DMS79 treated with DMSO at 0.1 percent for 48 hours (cell line): Measurements from ENCODE around the gene COL17A1.

ENCODE experiments used
- DNase-seq: peaks from one replicate; lab custom pipeline; 2025; lab: John Stamatoyannopoulos, UW

Gene COL17A1

GRCh38 chr10:104032144-104032775, 53.4 kb downstream of the COL17A1 start:
- no peak for DNase-seq

GRCh38 chr10:104031631-104032030, 54.0 kb downstream of the COL17A1 start:
- no peak for DNase-seq

GRCh38 chr10:104029521-104029860, 56.2 kb downstream of the COL17A1 start:
- no peak for DNase-seq

GRCh38 chr10:104028823-104029520, 56.7 kb downstream of the COL17A1 start:
- DNase-seq: no peak

- DNase-seq: no peak
Measured at GRCh38 chr10:104028146-104028545, 57.5 kb downstream of the COL17A1 start.

- no peak for DNase-seq
Measured at GRCh38 chr10:104026762-104027161, 58.9 kb downstream of the COL17A1 start.

- no peak for DNase-seq
Measured at GRCh38 chr10:104025524-104025923, 60.2 kb downstream of the COL17A1 start.

- no peak for DNase-seq
Measured at GRCh38 chr10:104022026-104022425, 63.7 kb downstream of the COL17A1 start.

GRCh38 chr10:104021246-104021645, 64.4 kb downstream of the COL17A1 start:
- DNase-seq: no peak

GRCh38 chr10:104020020-104020419, 65.7 kb downstream of the COL17A1 start:
- DNase-seq: no peak

GRCh38 chr10:104018471-104018870, 67.2 kb downstream of the COL17A1 start:
- no peak for DNase-seq

- no peak for DNase-seq
Measured at GRCh38 chr10:104016661-104017060, 69.0 kb downstream of the COL17A1 start.

GRCh38 chr10:104014176-104014575, 71.5 kb downstream of the COL17A1 start:
- DNase-seq: no peak

- DNase-seq: no peak
Measured at GRCh38 chr10:104013489-104013888, 72.2 kb downstream of the COL17A1 start.

- DNase-seq: no peak
Measured at GRCh38 chr10:104011904-104012303, 73.8 kb downstream of the COL17A1 start.

- DNase-seq: no peak
Measured at GRCh38 chr10:104005172-104005863, 80.4 kb downstream of the COL17A1 start.

- DNase-seq: no peak
Measured at GRCh38 chr10:104002911-104003310, 82.8 kb downstream of the COL17A1 start.

- no peak for DNase-seq
Measured at GRCh38 chr10:103998805-103999204, 86.9 kb downstream of the COL17A1 start.

- no peak for DNase-seq
Measured at GRCh38 chr10:103995134-103995533, 90.5 kb downstream of the COL17A1 start.

- DNase-seq: no peak
Measured at GRCh38 chr10:103991393-103992128, 94.1 kb downstream of the COL17A1 start.

- DNase-seq: no peak
Measured at GRCh38 chr10:103990531-103990930, 95.1 kb downstream of the COL17A1 start.

- no peak for DNase-seq
Measured at GRCh38 chr10:103990121-103990520, 95.6 kb downstream of the COL17A1 start.

GRCh38 chr10:103986360-103986759, 99.3 kb downstream of the COL17A1 start:
- DNase-seq: no peak
